Measurements from ENCODE around the gene CST7.
A peak's percentile ranks its signal among the peaks of the same experiment; 100 is the strongest.
"Not testable (repeated sequence)": the region's sequence is repeated elsewhere in the genome, so short reads cannot be mapped to it uniquely, and the experiment has no call there.

Gene CST7

GRCh38 chr20:24948939-24949679 lies at the start of gene CST7:
Gene CST7, plus strand, starts transcription at chr20:24949269. Its CDS starts 237 bp downstream, at chr20:24949506.
- DNase-seq, result no peak

- no peak for DNase-seq
Measured at GRCh38 chr20:24906806-24907205, 42.3 kb upstream of the CST7 start.

- DNase-seq, result no peak
Measured at GRCh38 chr20:24908642-24909041, 40.4 kb upstream of the CST7 start.

GRCh38 chr20:24909086-24909780 lies 39.8 kb upstream of the CST7 start:
- no peak for DNase-seq

- DNase-seq, result no peak
Measured at GRCh38 chr20:24909861-24910260, 39.2 kb upstream of the CST7 start.

GRCh38 chr20:24910461-24910860 lies 38.6 kb upstream of the CST7 start:
- no peak for DNase-seq

- no peak for DNase-seq
Measured at GRCh38 chr20:24911461-24911860, 37.6 kb upstream of the CST7 start.

- DNase-seq, result no peak
Measured at GRCh38 chr20:24912397-24913075, 36.5 kb upstream of the CST7 start.

GRCh38 chr20:24913076-24913628 lies 35.9 kb upstream of the CST7 start:
- no peak for DNase-seq

- DNase-seq, result no peak
Measured at GRCh38 chr20:24914388-24915241, 34.5 kb upstream of the CST7 start.

GRCh38 chr20:24915440-24915839 lies 33.6 kb upstream of the CST7 start:
- no peak for DNase-seq

GRCh38 chr20:24915892-24916291 lies 33.2 kb upstream of the CST7 start:
- DNase-seq, result no peak

- DNase-seq, result no peak
Measured at GRCh38 chr20:24916412-24916811, 32.7 kb upstream of the CST7 start.

GRCh38 chr20:24917056-24917455 lies 32.0 kb upstream of the CST7 start:
- DNase-seq, result no peak

GRCh38 chr20:24917797-24918578 lies 31.1 kb upstream of the CST7 start:
- DNase-seq, result peak; percentile 29 to 70

GRCh38 chr20:24918579-24919566 lies 30.2 kb upstream of the CST7 start:
- no peak for DNase-seq

GRCh38 chr20:24919665-24920064 lies 29.4 kb upstream of the CST7 start:
- DNase-seq, result not testable (repeated sequence)

- not testable (repeated sequence) for DNase-seq
Measured at GRCh38 chr20:24920706-24921105, 28.4 kb upstream of the CST7 start.

GRCh38 chr20:24929259-24929658 lies 19.8 kb upstream of the CST7 start:
- DNase-seq, result not testable (repeated sequence)
